ENCODE results near the gene CHAT.

CHAT gene

DNA sequence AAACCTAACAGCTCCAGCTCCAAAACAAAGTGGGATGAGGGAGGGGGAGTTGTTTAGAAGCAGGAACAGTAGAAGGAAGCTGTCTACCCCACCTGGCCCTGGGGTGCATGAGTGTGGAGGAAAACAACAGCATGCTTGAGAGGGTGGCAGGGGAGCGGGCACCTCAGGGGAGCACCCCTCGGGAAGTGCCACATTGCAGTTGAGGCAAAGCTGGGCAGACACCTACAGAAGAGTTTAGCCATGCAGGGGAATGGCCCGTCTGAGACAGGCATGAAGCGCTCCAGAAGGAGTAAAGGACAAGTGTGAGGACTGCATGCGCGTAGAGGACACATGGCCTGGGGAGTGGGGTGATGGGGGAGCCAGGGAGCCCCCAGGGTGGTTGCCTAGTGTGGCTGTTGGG lies 18.1 kb downstream of the CHAT start:
- DNase-seq = no peak

DNA sequence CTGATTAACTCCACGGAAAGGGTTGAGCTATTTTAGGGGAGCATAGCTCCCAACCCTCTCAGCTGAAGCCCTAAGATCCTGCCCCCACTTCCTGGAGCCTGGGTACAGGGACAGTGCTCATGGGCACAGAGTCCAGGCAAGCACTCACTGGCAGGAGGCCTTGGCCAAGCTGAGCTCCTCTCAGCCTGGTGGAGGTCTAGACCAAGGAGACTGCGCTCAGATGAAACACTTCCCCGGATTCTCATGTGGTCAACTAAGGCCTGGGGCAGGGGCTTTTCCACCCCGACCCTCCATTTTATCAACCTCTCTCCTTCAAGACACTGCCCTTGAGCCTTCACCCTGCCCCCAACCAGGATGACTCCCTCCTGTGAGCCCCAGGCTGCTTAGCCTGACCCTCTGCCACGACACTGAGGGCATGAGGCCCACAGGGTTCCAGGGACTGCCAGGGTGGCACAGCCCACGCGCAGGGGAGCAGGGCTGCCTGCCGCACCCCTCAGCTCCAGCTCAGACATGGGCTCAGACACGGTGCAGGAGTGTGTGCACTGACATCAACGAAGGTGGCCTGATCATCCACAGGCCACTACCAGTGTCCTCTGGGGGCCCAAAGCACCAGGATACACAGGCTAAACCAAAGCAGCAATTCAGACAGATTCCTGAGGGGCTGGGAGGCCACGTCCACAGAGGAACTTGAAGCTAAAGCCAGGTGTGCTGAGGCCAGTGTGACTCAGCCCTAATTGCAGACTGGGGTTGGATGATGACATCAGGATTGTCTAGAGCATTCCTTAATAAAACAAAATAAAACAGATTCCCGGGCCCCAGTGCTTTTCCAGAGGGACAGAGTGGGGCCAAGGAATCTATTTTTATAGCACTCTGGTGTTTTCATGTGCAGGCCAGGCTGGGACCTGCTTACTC lies 18.8 kb downstream of the CHAT start:
- DNase-seq = no peak

DNA sequence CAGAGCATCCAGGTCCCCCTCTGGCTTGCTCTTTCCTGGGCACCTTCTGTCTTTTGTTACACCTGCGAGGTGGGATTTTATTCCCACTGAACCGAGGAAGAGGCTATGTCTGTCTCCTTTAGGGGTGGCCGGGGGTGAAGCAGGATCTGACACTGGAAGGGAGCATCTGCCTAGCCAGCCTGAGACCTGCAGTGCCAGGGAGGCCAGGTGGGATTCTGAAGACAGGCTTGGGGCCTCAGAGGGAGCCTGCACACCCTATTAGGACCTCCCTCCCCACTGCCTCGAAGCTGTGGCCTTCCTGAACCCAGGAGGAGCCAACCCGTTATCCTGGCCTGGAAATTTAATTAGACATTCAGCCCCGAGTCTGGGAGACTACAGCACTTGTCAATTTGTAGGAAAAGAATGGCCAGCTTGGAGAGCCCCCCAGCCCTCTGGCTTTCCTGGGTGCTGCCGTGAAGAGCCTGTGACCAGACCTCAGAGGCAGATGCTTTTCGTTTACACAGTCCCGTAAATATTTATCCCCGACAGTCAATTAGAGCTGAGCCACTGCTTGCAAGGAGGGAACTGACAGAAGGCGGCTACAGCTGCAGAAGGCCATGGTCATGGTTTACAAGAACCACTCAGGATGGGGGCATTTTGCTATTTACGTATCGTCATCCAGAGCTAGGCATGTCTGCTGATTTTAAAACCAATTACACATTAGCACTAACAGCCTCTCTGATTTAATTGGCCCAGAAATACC lies 19.7 kb downstream of the CHAT start:
- DNase-seq = no peak

GRCh38 chr10:49634069-49634660 lies 20.3 kb downstream of the CHAT start:
- no peak for DNase-seq

GRCh38 chr10:49642311-49642710 lies 28.5 kb downstream of the CHAT start:
- DNase-seq = no peak

- DNase-seq = no peak
Measured at GRCh38 chr10:49643241-49644034, 29.6 kb downstream of the CHAT start.

GRCh38 chr10:49644035-49644646 lies 30.3 kb downstream of the CHAT start:
- DNase-seq = no peak

DNA sequence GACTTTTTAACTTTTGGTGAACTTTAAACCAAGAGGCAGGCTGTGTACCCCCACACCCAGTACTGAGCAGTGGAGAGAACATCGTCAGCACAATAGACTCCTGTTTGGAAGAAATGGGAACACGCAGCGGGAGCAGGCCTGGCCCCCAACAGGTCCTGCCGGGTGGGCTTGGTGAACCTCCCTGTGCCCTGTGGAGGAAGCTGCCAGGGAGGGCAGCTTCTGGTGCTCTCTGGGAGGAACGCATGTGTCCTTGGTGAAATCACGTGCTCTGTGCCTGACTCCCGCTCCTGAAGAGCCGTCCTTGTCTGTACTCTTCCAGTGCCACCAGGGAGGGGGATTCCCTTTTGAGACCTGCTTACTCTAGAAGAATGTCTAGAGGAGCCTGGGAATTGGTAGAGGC lies 31.6 kb downstream of the CHAT start:
- DNase-seq = no peak

DNA sequence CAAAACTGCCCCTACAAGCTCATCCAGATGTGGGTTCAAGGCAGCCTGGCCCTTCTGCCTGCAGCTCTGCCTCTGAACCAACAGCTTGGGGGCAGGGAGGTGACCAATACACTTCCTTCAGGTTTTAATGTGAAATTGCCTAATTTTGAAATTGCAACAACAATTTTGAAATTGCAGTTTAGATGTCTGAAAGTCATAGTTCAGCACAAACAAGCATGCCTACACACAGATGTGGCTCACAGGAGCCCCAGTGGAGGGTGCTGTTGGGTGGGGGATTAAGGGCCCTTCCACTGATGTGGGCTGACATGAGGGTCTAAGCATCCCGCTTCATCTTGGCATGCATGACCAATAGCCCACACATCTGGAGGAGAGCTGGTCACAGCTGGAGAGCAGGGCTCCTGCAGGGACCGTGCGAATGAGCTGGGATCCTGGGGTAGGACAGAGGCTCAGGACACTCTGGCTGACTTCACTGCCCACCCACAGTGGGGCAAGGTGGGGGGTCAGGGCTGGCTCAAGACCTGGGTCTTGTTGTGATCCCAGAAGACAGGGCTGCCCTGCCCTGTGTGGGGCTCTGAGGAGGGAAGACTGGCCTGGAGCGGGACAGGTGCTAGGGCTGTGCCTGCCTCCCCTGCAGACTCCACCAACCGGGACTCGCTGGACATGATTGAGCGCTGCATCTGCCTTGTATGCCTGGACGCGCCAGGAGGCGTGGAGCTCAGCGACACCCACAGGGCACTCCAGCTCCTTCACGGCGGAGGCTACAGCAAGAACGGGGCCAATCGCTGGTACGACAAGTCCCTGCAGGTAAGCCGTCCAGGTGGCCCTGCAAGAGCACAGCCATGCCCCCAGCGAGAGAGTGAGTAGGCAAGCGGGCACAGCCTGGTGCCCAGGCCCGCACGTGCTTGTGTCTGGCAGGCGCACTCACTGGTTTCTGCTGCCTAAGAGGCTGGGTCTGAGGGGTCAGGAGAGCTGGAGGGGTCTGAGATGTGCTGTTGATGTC lies 32.3 kb downstream of the CHAT start:
- DNase-seq = no peak

- DNase-seq = no peak
Measured at GRCh38 chr10:49647554-49647953, 33.7 kb downstream of the CHAT start.

GRCh38 chr10:49647985-49648795 lies 34.4 kb downstream of the CHAT start:
- DNase-seq = no peak

- DNase-seq = no peak
Measured at GRCh38 chr10:49649294-49649693, 35.5 kb downstream of the CHAT start.

GRCh38 chr10:49649936-49650723 lies 36.3 kb downstream of the CHAT start:
- no peak for DNase-seq

DNA sequence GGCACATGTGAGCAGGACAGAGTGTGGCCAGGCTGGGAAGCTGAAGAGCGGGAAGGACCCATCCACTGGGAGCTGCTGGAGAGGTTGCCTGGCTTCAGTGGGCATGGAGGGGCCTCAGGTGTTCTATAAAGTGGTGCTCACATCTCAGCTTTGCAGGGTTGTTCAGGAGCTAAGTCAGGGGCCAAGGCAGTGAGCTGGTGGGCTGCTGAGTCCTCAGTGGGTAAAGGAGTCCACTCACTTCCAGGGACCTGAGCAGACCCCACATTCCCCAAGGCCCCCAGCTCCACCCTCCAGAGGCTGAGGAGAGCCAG lies 36.8 kb downstream of the CHAT start:
- DNase-seq = no peak

- no peak for DNase-seq
Measured at GRCh38 chr10:49651039-49651835, 37.4 kb downstream of the CHAT start.

- DNase-seq = no peak
Measured at GRCh38 chr10:49651917-49652316, 38.1 kb downstream of the CHAT start.

DNA sequence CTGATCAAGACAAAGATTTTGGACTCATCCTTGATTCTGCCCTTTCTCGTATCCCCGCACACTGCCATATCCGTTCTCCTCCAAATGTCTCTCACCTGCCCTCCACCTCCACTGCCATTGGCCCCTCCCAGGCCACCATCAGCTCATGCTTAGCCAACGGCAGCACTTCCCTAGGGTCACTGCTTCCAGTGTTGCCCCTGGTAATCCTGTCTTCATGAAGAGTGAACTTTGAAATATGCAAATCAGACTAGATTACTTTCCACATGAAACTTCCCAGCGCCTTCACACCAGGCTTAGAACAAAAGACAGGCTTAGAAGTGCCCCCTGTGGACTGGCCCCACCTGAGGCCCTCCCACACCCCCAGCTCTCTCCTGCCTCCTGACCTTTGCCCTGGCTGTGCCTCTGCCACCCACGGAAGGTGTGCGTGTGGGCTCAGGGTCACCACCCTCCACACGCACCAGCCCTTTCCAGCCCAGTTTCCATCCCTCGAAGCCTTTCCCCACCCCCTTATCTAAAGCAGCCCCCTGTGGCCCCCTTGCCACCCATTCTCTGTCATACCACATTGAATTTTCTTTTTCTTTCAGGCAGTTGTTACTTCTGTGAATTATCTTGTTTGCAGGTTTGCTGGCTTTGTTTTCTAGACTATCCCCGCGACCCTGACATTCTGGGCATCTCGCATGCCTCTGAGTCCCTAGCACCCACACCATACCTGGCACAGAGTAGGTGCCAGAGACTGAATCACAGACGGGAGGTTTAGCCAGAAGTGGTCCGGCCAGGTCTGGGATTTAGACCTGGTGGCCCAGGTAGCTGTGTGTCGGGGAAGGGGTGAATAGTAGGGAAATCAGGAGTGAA lies 38.8 kb downstream of the CHAT start:
- DNase-seq = no peak

Data from effector CD8-positive, alpha-beta T cell (primary cell).